NCI-H524 (cell line): ENCODE results near the gene CCT4.
"Not testable (repeated sequence)": the region's sequence is repeated elsewhere in the genome, so short reads cannot be mapped to it uniquely, and the experiment has no call there.

Experiments
- DNase-seq, 2 experiments: peaks; one replicate each; lab custom pipeline; 2025; lab: John Stamatoyannopoulos, UW

Gene CCT4

GRCh38 chr2:61878761-61879160 is 9.7 kb downstream of the CCT4 start:
- no peak for DNase-seq

GRCh38 chr2:61877571-61878245 is 10.7 kb downstream of the CCT4 start:
- no peak for DNase-seq

- DNase-seq = no peak
Measured at GRCh38 chr2:61876400-61876799, 12.1 kb downstream of the CCT4 start.

- DNase-seq = not testable (repeated sequence)
Measured at GRCh38 chr2:61866482-61867089, 21.9 kb downstream of the CCT4 start.

- no peak for DNase-seq
Measured at GRCh38 chr2:61862085-61862484, 26.4 kb downstream of the CCT4 start.

- no peak for DNase-seq
Measured at GRCh38 chr2:61857224-61857623, 31.2 kb downstream of the CCT4 start.

- DNase-seq = no peak
Measured at GRCh38 chr2:61855318-61855613, 33.2 kb downstream of the CCT4 start.

- DNase-seq = peak; percentile 95 to 98
Measured at GRCh38 chr2:61854564-61855317, 33.7 kb downstream of the CCT4 start.

GRCh38 chr2:61853847-61854563 is 34.5 kb downstream of the CCT4 start, which contains the start of gene FAM161A:
Gene FAM161A (minus strand): TSS chr2:61854060. CDS start chr2:61854041, 19 bp downstream.
- peak; percentile 63 to 87 for DNase-seq

GRCh38 chr2:61853086-61853846 is 35.2 kb downstream of the CCT4 start:
- peak; percentile 65 to 82 for DNase-seq

- not testable (repeated sequence) for DNase-seq
Measured at GRCh38 chr2:61851270-61851669, 37.2 kb downstream of the CCT4 start.

- DNase-seq = no peak
Measured at GRCh38 chr2:61845320-61845719, 43.1 kb downstream of the CCT4 start.

- DNase-seq = no peak
Measured at GRCh38 chr2:61841286-61841685, 47.2 kb downstream of the CCT4 start.

GRCh38 chr2:61834893-61835292 is 53.6 kb downstream of the CCT4 start:
- no peak for DNase-seq

- no peak for DNase-seq
Measured at GRCh38 chr2:61833971-61834370, 54.5 kb downstream of the CCT4 start.

- DNase-seq = no peak
Measured at GRCh38 chr2:61832183-61832841, 56.1 kb downstream of the CCT4 start.

GRCh38 chr2:61822255-61822654 is 66.2 kb downstream of the CCT4 start:
- DNase-seq = no peak
